ENCODE results near the gene SLC29A2. TPM values are rescaled to one million over a fixed set of nuclear protein-coding genes. Genes with fewer than 3 reads are reported as not detected.

SLC29A2 gene
- total RNA-seq, 4 donors from 2014 or later, result 1.8 to 2.7 (median 2.4) TPM

DNA sequence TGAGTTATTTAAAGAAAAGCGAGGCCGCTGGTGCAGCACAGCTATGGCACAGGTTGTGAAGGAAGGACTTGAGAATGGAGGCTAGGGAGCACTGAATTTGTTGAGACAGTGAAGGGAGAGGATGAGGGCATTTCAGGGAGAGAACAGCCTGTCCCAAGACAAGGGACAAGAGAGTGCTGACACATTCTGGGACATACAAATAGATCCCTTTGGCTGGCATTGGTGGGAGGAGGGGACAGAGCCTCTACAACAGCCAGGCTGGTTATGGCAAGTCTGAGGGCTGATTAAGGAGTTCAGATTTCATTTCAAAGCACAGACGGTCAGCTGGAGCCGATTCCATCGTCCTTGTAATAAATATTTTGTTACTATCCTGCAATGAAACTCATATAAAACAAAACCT lies 1.7 kb upstream of the SLC29A2 start:
- no peak for DNase-seq (ENCODE audit: low spot score in 2 of 2)
- intact Hi-C loops (cut with DNase I; ENCODE audit: low total_unique reads), result no loop called here
- no peak for TF ChIP-seq POLR2A (IDR thresholded peaks at IDR 0.05)
- TF ChIP-seq, protein P1, sequence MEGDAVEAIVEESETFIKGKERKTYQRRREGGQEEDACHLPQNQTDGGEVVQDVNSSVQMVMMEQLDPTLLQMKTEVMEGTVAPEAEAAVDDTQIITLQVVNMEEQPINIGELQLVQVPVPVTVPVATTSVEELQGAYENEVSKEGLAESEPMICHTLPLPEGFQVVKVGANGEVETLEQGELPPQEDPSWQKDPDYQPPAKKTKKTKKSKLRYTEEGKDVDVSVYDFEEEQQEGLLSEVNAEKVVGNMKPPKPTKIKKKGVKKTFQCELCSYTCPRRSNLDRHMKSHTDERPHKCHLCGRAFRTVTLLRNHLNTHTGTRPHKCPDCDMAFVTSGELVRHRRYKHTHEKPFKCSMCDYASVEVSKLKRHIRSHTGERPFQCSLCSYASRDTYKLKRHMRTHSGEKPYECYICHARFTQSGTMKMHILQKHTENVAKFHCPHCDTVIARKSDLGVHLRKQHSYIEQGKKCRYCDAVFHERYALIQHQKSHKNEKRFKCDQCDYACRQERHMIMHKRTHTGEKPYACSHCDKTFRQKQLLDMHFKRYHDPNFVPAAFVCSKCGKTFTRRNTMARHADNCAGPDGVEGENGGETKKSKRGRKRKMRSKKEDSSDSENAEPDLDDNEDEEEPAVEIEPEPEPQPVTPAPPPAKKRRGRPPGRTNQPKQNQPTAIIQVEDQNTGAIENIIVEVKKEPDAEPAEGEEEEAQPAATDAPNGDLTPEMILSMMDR (IDR thresholded peaks at IDR 0.05), result no peak
- H3K4me3 ChIP-seq (ENCODE audit: low read depth, poor library complexity, severe bottlenecking), result no peak overlapping the region
- WGBS, 2 donors, result 54 to 59% methylated on average over 5 of the region's 5 CpGs

DNA sequence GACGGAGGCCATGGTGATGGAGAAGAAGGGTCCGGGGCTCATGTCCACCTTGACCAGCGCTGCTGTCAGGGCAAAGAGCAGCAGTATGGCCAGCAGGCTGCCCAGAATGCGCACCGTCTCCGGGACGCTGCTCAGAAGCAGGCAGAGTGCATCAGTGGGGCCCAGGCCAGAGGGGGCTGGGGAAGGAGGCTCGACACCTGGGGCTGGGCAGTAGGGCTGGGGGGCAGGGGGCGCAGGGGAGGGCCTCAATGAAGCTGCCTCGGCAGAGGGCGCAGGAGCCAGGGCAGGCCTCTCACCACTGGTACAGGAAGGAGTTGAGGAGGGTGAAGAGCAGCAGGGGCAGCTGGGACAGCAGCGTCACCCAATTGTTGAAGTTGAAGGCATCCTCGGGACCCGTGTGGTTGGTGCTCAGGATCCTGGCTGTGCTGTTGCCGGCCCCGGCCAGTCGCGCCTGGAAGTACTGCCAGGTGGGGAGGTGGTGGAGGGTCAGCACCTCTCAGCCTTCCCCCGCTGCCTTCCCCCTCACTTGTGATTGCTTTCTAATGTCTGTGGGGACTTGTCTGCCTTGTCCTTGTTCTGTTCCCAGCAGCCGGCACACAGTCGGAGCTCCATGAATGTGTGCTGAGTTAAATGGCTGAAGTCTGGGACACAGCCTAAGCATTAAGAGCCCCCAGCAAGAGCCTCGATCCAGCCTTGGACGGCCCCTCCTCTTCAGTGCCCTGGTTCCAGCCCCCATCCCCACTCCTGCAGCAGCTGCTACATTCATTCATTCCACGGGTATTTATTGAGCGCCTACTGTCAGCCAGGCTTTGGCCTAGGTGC lies 2.3 kb downstream of the SLC29A2 start:
- TF ChIP-seq POLR2A (IDR thresholded peaks at IDR 0.05), result no peak
- TF ChIP-seq, protein P1 (IDR thresholded peaks at IDR 0.05), result no peak
- intact Hi-C loops (cut with DNase I; ENCODE audit: low total_unique reads), result no loop called here
- DNase-seq (ENCODE audit: low spot score in 2 of 2), result no peak
- H3K4me3 ChIP-seq (ENCODE audit: low read depth, poor library complexity, severe bottlenecking), result no peak overlapping the region
- WGBS, 2 donors, result 87% methylated on average over 23 to 24 of the region's 25 CpGs

GRCh38 chr11:66368484-66368883 lies 3.1 kb downstream of the SLC29A2 start:
- TF ChIP-seq POLR2A (IDR thresholded peaks at IDR 0.05), result no peak
- TF ChIP-seq, protein P1 (IDR thresholded peaks at IDR 0.05), result no peak
- DNase-seq (ENCODE audit: low spot score in 2 of 2), result no peak
- 89 to 95% methylated on average over 5 to 6 of the region's 6 CpGs for WGBS, 2 donors
- intact Hi-C loops (cut with DNase I; ENCODE audit: low total_unique reads), result no loop called here
- H3K4me3 ChIP-seq (ENCODE audit: low read depth, poor library complexity, severe bottlenecking), result no peak overlapping the region

GRCh38 chr11:66367561-66368312 lies 3.8 kb downstream of the SLC29A2 start:
- no peak overlapping the region for H3K4me3 ChIP-seq (ENCODE audit: low read depth, poor library complexity, severe bottlenecking)
- WGBS, 2 donors, result 82 to 83% methylated on average over 15 of the region's 15 CpGs
- intact Hi-C loops (cut with DNase I; ENCODE audit: low total_unique reads), result no loop called here

DNA sequence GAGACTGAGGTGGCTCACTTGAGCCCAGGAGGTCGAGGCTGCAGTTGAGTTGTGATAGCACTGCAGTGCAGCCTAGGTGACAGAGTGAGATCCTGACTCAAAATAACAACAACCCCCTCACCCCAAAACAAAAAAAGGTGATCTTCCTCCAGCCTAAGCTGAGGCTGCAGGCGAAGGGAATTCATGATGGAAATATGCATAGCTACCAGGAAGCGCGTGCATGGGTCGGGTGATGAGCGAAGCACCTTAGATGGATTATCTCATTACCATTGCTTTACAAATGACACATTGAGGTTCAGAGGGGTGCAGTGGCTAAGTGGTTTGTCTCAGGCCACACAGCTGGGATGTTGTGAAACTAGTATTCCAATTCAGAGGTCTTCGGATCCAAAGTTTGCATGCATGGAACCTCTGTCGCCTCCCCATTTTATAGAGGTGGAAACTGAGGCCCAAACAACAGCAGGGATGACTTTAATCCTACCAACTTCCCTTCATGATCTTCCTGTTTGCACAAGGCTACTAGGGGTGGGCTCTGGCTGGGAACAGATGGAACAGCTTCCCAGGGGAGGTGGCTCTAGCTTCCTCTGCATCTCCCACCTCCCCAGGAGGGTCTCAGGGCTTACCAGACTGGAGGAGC lies 4.6 kb downstream of the SLC29A2 start:
- no peak for DNase-seq (ENCODE audit: low spot score in 2 of 2)
- 92 to 97% methylated on average over 8 of the region's 8 CpGs for WGBS, 2 donors
- TF ChIP-seq, protein P1 (IDR thresholded peaks at IDR 0.05), result no peak
- TF ChIP-seq POLR2A (IDR thresholded peaks at IDR 0.05), result no peak
- intact Hi-C loops (cut with DNase I; ENCODE audit: low total_unique reads), result no loop called here
- no peak overlapping the region for H3K4me3 ChIP-seq (ENCODE audit: low read depth, poor library complexity, severe bottlenecking)

More at GRCh38 chr11:66367561-66368312, 3.8 kb downstream of the SLC29A2 start:
- DNase-seq (ENCODE audit: low spot score in 2 of 2), result no peak
- TF ChIP-seq, protein P1 (IDR thresholded peaks at IDR 0.05), result no peak
- TF ChIP-seq POLR2A (IDR thresholded peaks at IDR 0.05), result no peak
